Rectal smooth muscle tissue (tissue), 1 donor: ENCODE results near the gene BCL11A.

Experiments
- H3K27ac ChIP-seq: one replicate; pipeline ENCODE4 v1.7.0; 2013; ENCODE audit warnings: low read depth, low read length, inconsistent platforms
- H3K27me3 ChIP-seq: one replicate; pipeline ENCODE4 v1.7.0; 2013; ENCODE audit warnings: low read length; ENCODE audit not compliant: control insufficient read depth, insufficient read depth
- H3K36me3 ChIP-seq: one replicate; pipeline ENCODE4 v1.7.0; 2013; ENCODE audit warnings: low read length; ENCODE audit not compliant: control insufficient read depth, insufficient read depth
- H3K4me1 ChIP-seq: one replicate; pipeline ENCODE4 v1.7.0; 2013; ENCODE audit warnings: low read length; ENCODE audit not compliant: control insufficient read depth, insufficient read depth
- H3K4me3 ChIP-seq: one replicate; pipeline ENCODE4 v1.7.0; 2013; ENCODE audit warnings: low read length
- H3K9ac ChIP-seq: one replicate; pipeline ENCODE4 v1.7.0; 2013; ENCODE audit warnings: low read length

BCL11A gene

DNA sequence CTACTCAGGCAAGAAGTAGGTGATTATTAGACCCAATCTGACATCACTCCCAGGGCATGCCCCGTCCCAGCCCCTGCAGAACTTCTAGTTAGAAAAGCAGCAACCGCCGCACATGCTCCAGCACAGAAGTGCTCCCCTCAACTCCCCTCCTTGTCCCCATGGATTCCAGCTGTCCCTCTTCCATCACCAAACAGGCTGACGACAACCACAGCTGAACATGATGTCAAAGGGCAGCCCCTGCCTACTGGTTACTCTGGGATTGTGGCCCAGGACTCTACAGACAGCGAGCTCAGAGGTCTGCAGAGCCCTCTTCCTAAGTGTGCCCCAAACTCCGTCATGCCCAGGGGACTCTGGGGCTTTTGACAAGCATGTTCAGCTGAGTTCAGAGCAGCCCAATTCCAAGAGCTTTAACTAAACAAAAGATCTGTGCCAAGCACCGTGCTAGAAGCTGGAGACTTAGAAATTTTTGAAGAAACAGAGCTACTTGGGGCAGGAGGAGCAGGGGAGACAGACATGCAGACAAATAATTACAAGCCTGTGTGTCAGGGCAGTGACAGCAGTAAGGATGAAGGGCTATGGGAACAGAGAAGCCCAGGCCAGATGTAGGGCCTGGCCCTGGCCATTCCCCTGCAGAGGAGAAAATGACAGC is 148.1 kb downstream of the BCL11A start:
- H3K9ac ChIP-seq: no peak overlapping the region
- H3K27me3 ChIP-seq: no peaks in the 10 kb centered on the region
- H3K4me1 ChIP-seq: no peaks in the 10 kb centered on the region
- no peaks in the 10 kb centered on the region for H3K36me3 ChIP-seq
- no peak overlapping the region for H3K4me3 ChIP-seq
- H3K27ac ChIP-seq: no peak overlapping the region
